Nephron (organoid): ENCODE results near the gene TUFM.
A peak's percentile ranks its signal among the peaks of the same experiment; 100 is the strongest.
"Not testable (repeated sequence)": the region's sequence is repeated elsewhere in the genome, so short reads cannot be mapped to it uniquely, and the experiment has no call there.

Experiments
- H3K27ac Mint-ChIP-seq, 3 experiments: 2 replicates each; pipeline ENCODE4 v1.8.0; 2020; ENCODE audit warnings: mixed read lengths in 3 of 3, mild to moderate bottlenecking in 2 of 3, moderate library complexity in 1 of 3
- H3K27me3 Mint-ChIP-seq: 2 replicates; pipeline ENCODE4 v1.8.0; 2021; ENCODE audit warnings: low read depth, mild to moderate bottlenecking, moderate library complexity, mixed read lengths
- H3K36me3 Mint-ChIP-seq: 2 replicates; pipeline ENCODE4 v1.8.0; 2020; ENCODE audit warnings: low read depth, mixed read lengths
- H3K4me1 Mint-ChIP-seq: 2 replicates; pipeline ENCODE4 v1.8.0; 2020; ENCODE audit warnings: mixed read lengths
- H3K4me3 Mint-ChIP-seq, 3 experiments: 2 replicates each; pipeline ENCODE4 v1.8.0; 2020; ENCODE audit warnings: mild to moderate bottlenecking in 3 of 3, mixed read lengths in 3 of 3, moderate library complexity in 2 of 3
- H3K9me3 Mint-ChIP-seq: 2 replicates; pipeline ENCODE4 v1.8.0; 2020; ENCODE audit warnings: mixed read lengths
- TF ChIP-seq, protein P1 (sequence below), 3 experiments: fragments of 200-600 bp; sonication (generic); IDR thresholded peaks; one replicate each; pipeline ENCODE4 v1.5.0; 2021; ENCODE audit warnings: antibody characterized with exemption in 3 of 3; ENCODE audit not compliant: unreplicated experiment in 3 of 3

The TUFM gene

DNA sequence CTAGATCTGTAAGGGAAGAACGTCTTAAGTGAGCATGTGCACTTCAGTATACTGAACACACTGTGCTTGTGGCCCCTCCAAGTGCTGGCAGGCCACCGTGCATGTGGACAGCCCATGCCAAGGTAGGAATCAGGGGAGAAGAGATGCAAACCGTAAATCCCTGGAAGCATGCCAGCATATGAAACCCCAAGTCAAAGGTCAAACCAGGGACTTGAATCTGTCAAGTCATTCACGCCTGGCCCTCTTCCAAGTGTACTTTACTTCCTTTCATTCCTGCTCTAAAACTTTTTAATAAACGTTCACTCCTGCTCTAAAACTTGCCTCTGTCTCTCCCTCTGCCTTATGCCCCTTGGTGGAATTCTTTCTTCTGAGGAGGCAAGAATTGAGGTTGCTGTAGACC, 26.1 kb downstream of the TUFM start:
- H3K9me3 Mint-ChIP-seq, result no peaks in the 10 kb centered on the region
- H3K4me3 Mint-ChIP-seq, result peak overlapping the region; percentile 42 to 70 (median 44)
- H3K27me3 Mint-ChIP-seq, result no peaks in the 10 kb centered on the region
- H3K4me1 Mint-ChIP-seq, result peaks cover 9% of the 10 kb centered on the region
- TF ChIP-seq, protein P1, sequence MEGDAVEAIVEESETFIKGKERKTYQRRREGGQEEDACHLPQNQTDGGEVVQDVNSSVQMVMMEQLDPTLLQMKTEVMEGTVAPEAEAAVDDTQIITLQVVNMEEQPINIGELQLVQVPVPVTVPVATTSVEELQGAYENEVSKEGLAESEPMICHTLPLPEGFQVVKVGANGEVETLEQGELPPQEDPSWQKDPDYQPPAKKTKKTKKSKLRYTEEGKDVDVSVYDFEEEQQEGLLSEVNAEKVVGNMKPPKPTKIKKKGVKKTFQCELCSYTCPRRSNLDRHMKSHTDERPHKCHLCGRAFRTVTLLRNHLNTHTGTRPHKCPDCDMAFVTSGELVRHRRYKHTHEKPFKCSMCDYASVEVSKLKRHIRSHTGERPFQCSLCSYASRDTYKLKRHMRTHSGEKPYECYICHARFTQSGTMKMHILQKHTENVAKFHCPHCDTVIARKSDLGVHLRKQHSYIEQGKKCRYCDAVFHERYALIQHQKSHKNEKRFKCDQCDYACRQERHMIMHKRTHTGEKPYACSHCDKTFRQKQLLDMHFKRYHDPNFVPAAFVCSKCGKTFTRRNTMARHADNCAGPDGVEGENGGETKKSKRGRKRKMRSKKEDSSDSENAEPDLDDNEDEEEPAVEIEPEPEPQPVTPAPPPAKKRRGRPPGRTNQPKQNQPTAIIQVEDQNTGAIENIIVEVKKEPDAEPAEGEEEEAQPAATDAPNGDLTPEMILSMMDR (IDR thresholded peaks at IDR 0.05; ENCODE audit: unreplicated experiment in 3 of 3), result no peak
- peak overlapping the region in 2 of 3 experiments; percentile 20 to 63 for H3K27ac Mint-ChIP-seq
- peaks cover 9% of the 10 kb centered on the region for H3K36me3 Mint-ChIP-seq

DNA sequence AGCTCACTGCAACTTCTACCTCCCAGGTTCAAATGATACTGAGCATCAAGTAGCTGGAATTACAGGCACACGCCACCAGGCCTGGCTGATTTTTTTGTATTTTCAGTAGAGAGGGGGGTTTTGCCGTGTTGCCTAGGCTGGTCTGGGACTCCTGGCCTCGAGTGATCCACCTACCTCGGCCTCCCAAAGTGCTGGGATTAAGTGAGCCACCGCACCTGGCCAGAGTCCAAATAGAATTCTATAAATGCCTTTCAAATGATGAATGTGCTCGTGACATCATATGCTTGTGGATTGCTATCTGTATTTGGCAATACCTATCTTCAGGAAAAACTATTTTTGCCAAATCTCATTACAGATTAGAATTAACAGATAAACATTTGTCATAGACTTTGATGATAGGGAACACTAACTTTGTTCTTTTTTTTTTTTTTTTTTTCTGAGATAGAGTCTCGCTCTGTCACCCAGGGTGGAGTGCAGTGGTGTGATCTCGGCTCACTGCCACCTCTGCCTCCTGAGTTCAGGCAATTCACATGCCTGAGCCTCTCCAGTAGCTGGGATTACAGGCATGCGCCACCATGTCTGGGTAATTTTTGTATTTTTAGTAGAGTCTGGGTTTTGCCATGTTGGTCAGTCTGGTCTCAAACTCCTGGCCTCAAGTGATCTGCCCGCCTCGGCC, 38.6 kb downstream of the TUFM start:
- not testable (repeated sequence) for H3K4me1 Mint-ChIP-seq, H3K4me3 Mint-ChIP-seq, H3K36me3 Mint-ChIP-seq, H3K27ac Mint-ChIP-seq, H3K9me3 Mint-ChIP-seq, H3K27me3 Mint-ChIP-seq

DNA sequence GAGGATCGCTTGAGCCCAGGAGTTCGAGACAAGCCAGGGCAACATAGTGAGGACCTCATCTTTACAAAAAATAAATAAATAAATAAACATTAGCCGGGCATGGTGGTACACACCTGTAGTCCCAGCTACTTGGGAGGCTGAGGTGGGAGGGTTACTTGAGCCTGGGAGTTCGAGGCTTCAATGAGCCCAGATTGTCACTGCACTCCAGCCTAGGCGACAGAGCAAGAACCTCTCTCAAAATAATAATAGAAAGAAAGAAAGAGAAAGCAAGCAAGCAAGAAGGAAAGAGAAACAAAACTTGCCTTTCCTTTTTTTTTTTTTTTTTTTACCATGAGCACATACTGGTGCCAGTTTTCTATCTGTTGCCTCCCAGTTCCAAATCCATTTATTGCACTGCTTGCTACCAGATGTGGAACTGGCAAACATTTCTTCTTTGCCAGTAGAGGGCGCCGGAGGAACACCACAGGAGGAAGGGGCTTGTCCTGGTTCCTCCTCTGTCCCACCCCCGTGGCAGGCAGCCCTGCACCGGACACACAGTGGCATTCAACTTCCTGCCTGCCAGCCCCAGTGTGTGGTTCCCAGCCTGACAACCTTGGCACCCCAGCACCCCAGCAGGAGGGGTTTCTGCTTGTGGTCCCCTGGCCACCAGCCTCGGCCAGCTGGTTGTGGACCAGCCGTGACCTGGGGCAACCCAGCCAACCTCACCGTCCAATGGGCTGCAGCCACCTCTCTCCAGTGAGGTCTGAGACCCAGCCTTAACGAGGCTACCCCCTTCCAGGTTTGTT, 43.7 kb downstream of the TUFM start:
- H3K27ac Mint-ChIP-seq, result not testable (repeated sequence)

More for the DNA sequence above, 43.7 kb downstream of the TUFM start:
- H3K36me3 Mint-ChIP-seq, H3K27me3 Mint-ChIP-seq, H3K9me3 Mint-ChIP-seq, H3K4me1 Mint-ChIP-seq: not testable (repeated sequence)
- peak overlapping the region; percentile 79 to 83 (median 79) for H3K4me3 Mint-ChIP-seq
- TF ChIP-seq, protein P1 (IDR thresholded peaks at IDR 0.05; ENCODE audit: unreplicated experiment in 3 of 3), result peak; percentile 34 to 43 (median 40)
